IMR-90 (cell line): Measurements from ENCODE around the gene CTNND2.
"Not testable (repeated sequence)": the region's sequence is repeated elsewhere in the genome, so short reads cannot be mapped to it uniquely, and the experiment has no call there.

Source experiments
- BHLHE40 ChIP-seq: fragments of 150-350 bp; IDR thresholded peaks from 2 replicates; pipeline ENCODE4 v1.6.1; 2016; ENCODE audit warnings: mild to moderate bottlenecking, low read depth, low read length
- CEBPB ChIP-seq: IDR thresholded peaks from 2 replicates; pipeline ENCODE4 v1.6.1; 2012; ENCODE audit warnings: low read depth, low read length, improper control_type of control experiment
- FOS ChIP-seq: fragments of 150-350 bp; IDR thresholded peaks from 2 replicates; pipeline ENCODE4 v1.6.1; 2016; ENCODE audit warnings: low read depth, low read length
- MAFK ChIP-seq: IDR thresholded peaks from 2 replicates; pipeline ENCODE4 v1.6.1; 2012; ENCODE audit warnings: low read depth, low read length, improper control_type of control experiment
- MAZ ChIP-seq: IDR thresholded peaks from 2 replicates; pipeline ENCODE4 v1.6.1; 2012; ENCODE audit warnings: low read depth, mild to moderate bottlenecking, low read length, improper control_type of control experiment, moderate library complexity, borderline replicate concordance
- MXI1 ChIP-seq: IDR thresholded peaks from 2 replicates; pipeline ENCODE4 v1.6.1; 2012; ENCODE audit warnings: low read depth, mild to moderate bottlenecking, low read length, moderate library complexity, borderline replicate concordance
- POLR2A ChIP-seq: IDR thresholded peaks from 2 replicates; pipeline ENCODE4 v1.6.1; 2012; ENCODE audit warnings: mild to moderate bottlenecking, low read depth, low read length
- RAD21 ChIP-seq: IDR thresholded peaks from 2 replicates; pipeline ENCODE4 v1.6.1; 2012; ENCODE audit warnings: low read length, improper control_type of control experiment
- RCOR1 ChIP-seq: IDR thresholded peaks from 2 replicates; pipeline ENCODE4 v1.6.1; 2012; ENCODE audit warnings: mild to moderate bottlenecking, low read length, improper control_type of control experiment; ENCODE audit not compliant: insufficient replicate concordance
- RFX5 ChIP-seq: IDR thresholded peaks from 2 replicates; pipeline ENCODE4 v1.8.0; 2012; ENCODE audit warnings: low read depth, mild to moderate bottlenecking, low read length, moderate library complexity
- SMC3 ChIP-seq: fragments of 150-350 bp; IDR thresholded peaks from 2 replicates; pipeline ENCODE4 v1.6.1; 2016; ENCODE audit warnings: low read depth, mild to moderate bottlenecking, antibody characterized with exemption, low read length, moderate library complexity
- TF ChIP-seq, protein P1 (sequence below): conservative IDR thresholded peaks from 2 replicates; pipeline ENCODE4 v1.5.1; 2012; ENCODE audit warnings: mild to moderate bottlenecking, low read depth, low read length, improper control_type of control experiment
- TF ChIP-seq, protein P2 (sequence below): fragments of 150-350 bp; IDR thresholded peaks from 2 replicates; pipeline ENCODE4 v1.6.1; 2017; ENCODE audit warnings: mild to moderate bottlenecking, antibody characterized with exemption, low read length, low read depth
- TF ChIP-seq, protein P3 (sequence below): fragments of 150-350 bp; IDR thresholded peaks from 2 replicates; pipeline ENCODE4 v1.6.1; 2016; ENCODE audit warnings: low read depth, mild to moderate bottlenecking, low read length, moderate library complexity, borderline replicate concordance

- TF ChIP-seq, protein P1, sequence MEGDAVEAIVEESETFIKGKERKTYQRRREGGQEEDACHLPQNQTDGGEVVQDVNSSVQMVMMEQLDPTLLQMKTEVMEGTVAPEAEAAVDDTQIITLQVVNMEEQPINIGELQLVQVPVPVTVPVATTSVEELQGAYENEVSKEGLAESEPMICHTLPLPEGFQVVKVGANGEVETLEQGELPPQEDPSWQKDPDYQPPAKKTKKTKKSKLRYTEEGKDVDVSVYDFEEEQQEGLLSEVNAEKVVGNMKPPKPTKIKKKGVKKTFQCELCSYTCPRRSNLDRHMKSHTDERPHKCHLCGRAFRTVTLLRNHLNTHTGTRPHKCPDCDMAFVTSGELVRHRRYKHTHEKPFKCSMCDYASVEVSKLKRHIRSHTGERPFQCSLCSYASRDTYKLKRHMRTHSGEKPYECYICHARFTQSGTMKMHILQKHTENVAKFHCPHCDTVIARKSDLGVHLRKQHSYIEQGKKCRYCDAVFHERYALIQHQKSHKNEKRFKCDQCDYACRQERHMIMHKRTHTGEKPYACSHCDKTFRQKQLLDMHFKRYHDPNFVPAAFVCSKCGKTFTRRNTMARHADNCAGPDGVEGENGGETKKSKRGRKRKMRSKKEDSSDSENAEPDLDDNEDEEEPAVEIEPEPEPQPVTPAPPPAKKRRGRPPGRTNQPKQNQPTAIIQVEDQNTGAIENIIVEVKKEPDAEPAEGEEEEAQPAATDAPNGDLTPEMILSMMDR, result not testable (repeated sequence)
- TF ChIP-seq RAD21, POLR2A, SMC3, MXI1, RFX5, FOS, CEBPB, MAZ, RCOR1, MAFK, BHLHE40: not testable (repeated sequence)
- TF ChIP-seq, protein P2, sequence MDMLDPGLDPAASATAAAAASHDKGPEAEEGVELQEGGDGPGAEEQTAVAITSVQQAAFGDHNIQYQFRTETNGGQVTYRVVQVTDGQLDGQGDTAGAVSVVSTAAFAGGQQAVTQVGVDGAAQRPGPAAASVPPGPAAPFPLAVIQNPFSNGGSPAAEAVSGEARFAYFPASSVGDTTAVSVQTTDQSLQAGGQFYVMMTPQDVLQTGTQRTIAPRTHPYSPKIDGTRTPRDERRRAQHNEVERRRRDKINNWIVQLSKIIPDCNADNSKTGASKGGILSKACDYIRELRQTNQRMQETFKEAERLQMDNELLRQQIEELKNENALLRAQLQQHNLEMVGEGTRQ, result not testable (repeated sequence)
- TF ChIP-seq, protein P3, sequence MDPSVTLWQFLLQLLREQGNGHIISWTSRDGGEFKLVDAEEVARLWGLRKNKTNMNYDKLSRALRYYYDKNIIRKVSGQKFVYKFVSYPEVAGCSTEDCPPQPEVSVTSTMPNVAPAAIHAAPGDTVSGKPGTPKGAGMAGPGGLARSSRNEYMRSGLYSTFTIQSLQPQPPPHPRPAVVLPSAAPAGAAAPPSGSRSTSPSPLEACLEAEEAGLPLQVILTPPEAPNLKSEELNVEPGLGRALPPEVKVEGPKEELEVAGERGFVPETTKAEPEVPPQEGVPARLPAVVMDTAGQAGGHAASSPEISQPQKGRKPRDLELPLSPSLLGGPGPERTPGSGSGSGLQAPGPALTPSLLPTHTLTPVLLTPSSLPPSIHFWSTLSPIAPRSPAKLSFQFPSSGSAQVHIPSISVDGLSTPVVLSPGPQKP, result not testable (repeated sequence)
Observed at GRCh38 chr5:11313694-11314093, 590.6 kb downstream of the CTNND2 start.
